GM21367 (cell line): Measurements from ENCODE around the gene UBE4B.
A peak's percentile ranks its signal among the peaks of the same experiment; 100 is the strongest.

Experiments used
- ATAC-seq: cut with Tn5 transposase; IDR thresholded peaks from one replicate; pipeline ENCODE4 v1.9.1; 2021; ENCODE audit not compliant: unreplicated experiment

Gene UBE4B

GRCh38 chr1:10033359-10033845 is 644 bp downstream of the UBE4B start:
- ATAC-seq, result peak; percentile 13

GRCh38 chr1:10042746-10043145 is 10.0 kb downstream of the UBE4B start:
- no peak for ATAC-seq

GRCh38 chr1:10045480-10046355 is 13.0 kb downstream of the UBE4B start:
- no peak for ATAC-seq

- ATAC-seq, result no peak
Measured at GRCh38 chr1:10046356-10047085, 13.8 kb downstream of the UBE4B start.

- no peak for ATAC-seq
Measured at GRCh38 chr1:10048601-10049000, 15.8 kb downstream of the UBE4B start.

GRCh38 chr1:10050611-10051010 is 17.9 kb downstream of the UBE4B start:
- ATAC-seq, result no peak

- no peak for ATAC-seq
Measured at GRCh38 chr1:10051656-10052055, 18.9 kb downstream of the UBE4B start.

- no peak for ATAC-seq
Measured at GRCh38 chr1:10052347-10052746, 19.6 kb downstream of the UBE4B start.

GRCh38 chr1:10054465-10054864 is 21.7 kb downstream of the UBE4B start:
- no peak for ATAC-seq

GRCh38 chr1:10056599-10056987 is 23.8 kb downstream of the UBE4B start:
- no peak for ATAC-seq

GRCh38 chr1:10057343-10057742 is 24.6 kb downstream of the UBE4B start:
- no peak for ATAC-seq

- ATAC-seq, result no peak
Measured at GRCh38 chr1:10057796-10058195, 25.0 kb downstream of the UBE4B start.

- no peak for ATAC-seq
Measured at GRCh38 chr1:10059342-10059718, 26.6 kb downstream of the UBE4B start.

- no peak for ATAC-seq
Measured at GRCh38 chr1:10060311-10061100, 27.7 kb downstream of the UBE4B start.

- no peak for ATAC-seq
Measured at GRCh38 chr1:10061276-10061675, 28.5 kb downstream of the UBE4B start.

- no peak for ATAC-seq
Measured at GRCh38 chr1:10063878-10064277, 31.1 kb downstream of the UBE4B start.

- no peak for ATAC-seq
Measured at GRCh38 chr1:10064416-10065343, 31.9 kb downstream of the UBE4B start.

GRCh38 chr1:10065344-10065685 is 32.6 kb downstream of the UBE4B start:
- ATAC-seq, result no peak

- ATAC-seq, result no peak
Measured at GRCh38 chr1:10065760-10066159, 33.0 kb downstream of the UBE4B start.

GRCh38 chr1:10068605-10069294 is 36.0 kb downstream of the UBE4B start:
- ATAC-seq, result no peak
